Measurements from ENCODE around the gene DDB1.
A peak's percentile ranks its signal among the peaks of the same experiment; 100 is the strongest.

DDB1 gene

GRCh38 chr11:61345954-61346843 is 13.3 kb upstream of the DDB1 start:
- Histone ChIP-seq H4K91ac (ENCODE audit: low read length) (no peak overlapping the region), H2AFZ (ENCODE audit: low read depth, low read length) (no peak overlapping the region), H2BK120ac (ENCODE audit: low read depth, low read length) (no peak overlapping the region), H3K4me1 (ENCODE audit: control insufficient read depth, insufficient read depth, low read depth, low read length) (peaks cover 5% of the 10 kb centered on the region), H3K9me3 (ENCODE audit: control insufficient read depth, low read length) (no peaks in the 10 kb centered on the region), H3K27ac (ENCODE audit: low read length, poor library complexity, severe bottlenecking) (no peak overlapping the region), H3K23ac (ENCODE audit: low read length in 2 of 2) (no peak overlapping the region), H4K8ac (ENCODE audit: low read length) (no peak overlapping the region), H3K9ac (ENCODE audit: low read length) (no peak overlapping the region), H3K14ac (ENCODE audit: low read length in 2 of 2) (no peak overlapping the region), H2BK12ac (ENCODE audit: low read length in 2 of 2) (no peak overlapping the region), H3K18ac (ENCODE audit: low read depth in 1 of 2, low read length in 2 of 2) (no peak overlapping the region), H2BK5ac (ENCODE audit: low read depth, low read length, poor library complexity, severe bottlenecking) (no peak overlapping the region), H3K36me3 (ENCODE audit: control insufficient read depth in 1 of 2, insufficient read depth in 2 of 2, low read depth in 1 of 2, low read length in 2 of 2) (peaks cover 61 to 88% of the 10 kb centered on the region in 2 experiments), H3K4ac (ENCODE audit: low read depth in 1 of 2, low read length in 2 of 2) (no peak overlapping the region), H3K4me3 (ENCODE audit: insufficient read depth in 1 of 2, low read depth in 1 of 2, low read length in 2 of 2) (no peak overlapping the region), H3K27me3 (ENCODE audit: control insufficient read depth in 1 of 2, insufficient read depth in 1 of 2, low read length in 2 of 2) (no peaks in the 10 kb centered on the region), H2AK5ac (ENCODE audit: low read length, severe bottlenecking) (no peak overlapping the region), H3K79me1 (replicated peaks; ENCODE audit: low read length, poor library complexity, severe bottlenecking) (no peaks in the 10 kb centered on the region), H2BK15ac (ENCODE audit: low read depth, poor library complexity, severe bottlenecking) (no peak overlapping the region), H3K4me2 (ENCODE audit: low read length, poor library complexity, severe bottlenecking) (no peak overlapping the region)
- DNase-seq, result no peak
- WGBS, result 91% methylated on average over 14 of the region's 14 CpGs

GRCh38 chr11:61345170-61345610 is 12.3 kb upstream of the DDB1 start:
- H2AK5ac ChIP-seq (ENCODE audit: low read length, severe bottlenecking), result no peak overlapping the region
- H3K4me3 ChIP-seq (ENCODE audit: insufficient read depth in 1 of 2, low read depth in 1 of 2, low read length in 2 of 2), result no peak overlapping the region
- H3K79me1 ChIP-seq (replicated peaks; ENCODE audit: low read length, poor library complexity, severe bottlenecking), result no peaks in the 10 kb centered on the region
- no peak overlapping the region for H4K91ac ChIP-seq (ENCODE audit: low read length)
- H3K4me1 ChIP-seq (ENCODE audit: control insufficient read depth, insufficient read depth, low read depth, low read length), result peaks cover 5% of the 10 kb centered on the region
- H3K4ac ChIP-seq (ENCODE audit: low read depth in 1 of 2, low read length in 2 of 2), result no peak overlapping the region
- H3K14ac ChIP-seq (ENCODE audit: low read length in 2 of 2), result no peak overlapping the region
- no peak overlapping the region for H3K4me2 ChIP-seq (ENCODE audit: low read length, poor library complexity, severe bottlenecking)
- WGBS, result 98% methylated on average over 4 of the region's 4 CpGs
- no peak overlapping the region for H2AFZ ChIP-seq (ENCODE audit: low read depth, low read length)
- H3K27me3 ChIP-seq (ENCODE audit: control insufficient read depth in 1 of 2, insufficient read depth in 1 of 2, low read length in 2 of 2), result no peaks in the 10 kb centered on the region
- no peak overlapping the region for H2BK12ac ChIP-seq (ENCODE audit: low read length in 2 of 2)
- no peak for DNase-seq
- H3K36me3 ChIP-seq (ENCODE audit: control insufficient read depth in 1 of 2, insufficient read depth in 2 of 2, low read depth in 1 of 2, low read length in 2 of 2), result peaks cover 55 to 81% of the 10 kb centered on the region in 2 experiments
- no peak overlapping the region for H3K23ac ChIP-seq (ENCODE audit: low read length in 2 of 2)
- no peak overlapping the region for H2BK120ac ChIP-seq (ENCODE audit: low read depth, low read length)
- no peak overlapping the region for H2BK5ac ChIP-seq (ENCODE audit: low read depth, low read length, poor library complexity, severe bottlenecking)
- H3K9ac ChIP-seq (ENCODE audit: low read length), result no peak overlapping the region
- H3K9me3 ChIP-seq (ENCODE audit: control insufficient read depth, low read length), result no peaks in the 10 kb centered on the region
- no peak overlapping the region for H4K8ac ChIP-seq (ENCODE audit: low read length)
- H2BK15ac ChIP-seq (ENCODE audit: low read depth, poor library complexity, severe bottlenecking), result no peak overlapping the region
- no peak overlapping the region for H3K27ac ChIP-seq (ENCODE audit: low read length, poor library complexity, severe bottlenecking)
- no peak overlapping the region for H3K18ac ChIP-seq (ENCODE audit: low read depth in 1 of 2, low read length in 2 of 2)

- Histone ChIP-seq H3K4me2 (ENCODE audit: low read length, poor library complexity, severe bottlenecking) (no peak overlapping the region), H2AFZ (ENCODE audit: low read depth, low read length) (no peak overlapping the region), H3K4me1 (ENCODE audit: control insufficient read depth, insufficient read depth, low read depth, low read length) (peaks cover 5% of the 10 kb centered on the region), H3K27me3 (ENCODE audit: control insufficient read depth in 1 of 2, insufficient read depth in 1 of 2, low read length in 2 of 2) (no peaks in the 10 kb centered on the region), H4K8ac (ENCODE audit: low read length) (no peak overlapping the region), H4K91ac (ENCODE audit: low read length) (peak overlapping the region; percentile 16), H3K79me1 (replicated peaks; ENCODE audit: low read length, poor library complexity, severe bottlenecking) (no peaks in the 10 kb centered on the region), H3K4me3 (ENCODE audit: insufficient read depth in 1 of 2, low read depth in 1 of 2, low read length in 2 of 2) (no peak overlapping the region), H3K23ac (ENCODE audit: low read length in 2 of 2) (no peak overlapping the region), H3K9me3 (ENCODE audit: control insufficient read depth, low read length) (no peaks in the 10 kb centered on the region), H3K4ac (ENCODE audit: low read depth in 1 of 2, low read length in 2 of 2) (no peak overlapping the region), H3K18ac (ENCODE audit: low read depth in 1 of 2, low read length in 2 of 2) (no peak overlapping the region), H3K27ac (ENCODE audit: low read length, poor library complexity, severe bottlenecking) (no peak overlapping the region), H3K14ac (ENCODE audit: low read length in 2 of 2) (no peak overlapping the region), H2BK120ac (ENCODE audit: low read depth, low read length) (no peak overlapping the region), H2BK5ac (ENCODE audit: low read depth, low read length, poor library complexity, severe bottlenecking) (no peak overlapping the region), H2BK15ac (ENCODE audit: low read depth, poor library complexity, severe bottlenecking) (no peak overlapping the region), H3K9ac (ENCODE audit: low read length) (no peak overlapping the region), H2AK5ac (ENCODE audit: low read length, severe bottlenecking) (no peak overlapping the region), H3K36me3 (ENCODE audit: control insufficient read depth in 1 of 2, insufficient read depth in 2 of 2, low read depth in 1 of 2, low read length in 2 of 2) (peaks cover 48 to 77% of the 10 kb centered on the region in 2 experiments), H2BK12ac (ENCODE audit: low read length in 2 of 2) (no peak overlapping the region)
- no peak for DNase-seq
- WGBS, result 97% methylated on average over 28 of the region's 29 CpGs
These were observed 11.2 kb upstream of the DDB1 start for GRCh38 chr11:61343792-61344745.
